ENCODE results near the gene DHX32.
A peak's percentile ranks its signal among the peaks of the same experiment; 100 is the strongest.
"Not testable (repeated sequence)": the region's sequence is repeated elsewhere in the genome, so short reads cannot be mapped to it uniquely, and the experiment has no call there.

DHX32 gene

DNA sequence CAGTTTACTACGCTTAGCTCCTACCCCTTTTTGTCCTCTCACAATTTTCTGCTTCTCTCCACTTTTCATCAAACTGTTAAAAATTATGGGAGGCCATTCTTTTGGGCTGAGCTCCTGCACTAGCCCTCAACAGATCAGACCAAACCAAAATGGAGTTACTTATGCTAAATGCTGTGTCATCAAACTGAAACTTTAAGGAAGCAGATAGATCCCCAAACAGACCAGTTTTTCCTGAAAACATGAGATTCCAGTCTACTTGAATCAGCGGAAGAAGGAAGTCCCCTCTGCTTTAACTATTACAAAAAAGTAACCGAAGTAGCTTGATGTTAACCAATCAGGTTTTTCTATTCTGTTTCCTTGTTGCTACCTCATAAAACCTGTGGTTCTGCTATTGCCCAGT is 35.9 kb upstream of the DHX32 start:
- no peak for DNase-seq (ENCODE audit: extremely low read depth, low read depth)
- TF ChIP-seq, protein P1, sequence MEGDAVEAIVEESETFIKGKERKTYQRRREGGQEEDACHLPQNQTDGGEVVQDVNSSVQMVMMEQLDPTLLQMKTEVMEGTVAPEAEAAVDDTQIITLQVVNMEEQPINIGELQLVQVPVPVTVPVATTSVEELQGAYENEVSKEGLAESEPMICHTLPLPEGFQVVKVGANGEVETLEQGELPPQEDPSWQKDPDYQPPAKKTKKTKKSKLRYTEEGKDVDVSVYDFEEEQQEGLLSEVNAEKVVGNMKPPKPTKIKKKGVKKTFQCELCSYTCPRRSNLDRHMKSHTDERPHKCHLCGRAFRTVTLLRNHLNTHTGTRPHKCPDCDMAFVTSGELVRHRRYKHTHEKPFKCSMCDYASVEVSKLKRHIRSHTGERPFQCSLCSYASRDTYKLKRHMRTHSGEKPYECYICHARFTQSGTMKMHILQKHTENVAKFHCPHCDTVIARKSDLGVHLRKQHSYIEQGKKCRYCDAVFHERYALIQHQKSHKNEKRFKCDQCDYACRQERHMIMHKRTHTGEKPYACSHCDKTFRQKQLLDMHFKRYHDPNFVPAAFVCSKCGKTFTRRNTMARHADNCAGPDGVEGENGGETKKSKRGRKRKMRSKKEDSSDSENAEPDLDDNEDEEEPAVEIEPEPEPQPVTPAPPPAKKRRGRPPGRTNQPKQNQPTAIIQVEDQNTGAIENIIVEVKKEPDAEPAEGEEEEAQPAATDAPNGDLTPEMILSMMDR (IDR thresholded peaks at IDR 0.05; ENCODE audit: low read depth, low read length) = no peak

DNA sequence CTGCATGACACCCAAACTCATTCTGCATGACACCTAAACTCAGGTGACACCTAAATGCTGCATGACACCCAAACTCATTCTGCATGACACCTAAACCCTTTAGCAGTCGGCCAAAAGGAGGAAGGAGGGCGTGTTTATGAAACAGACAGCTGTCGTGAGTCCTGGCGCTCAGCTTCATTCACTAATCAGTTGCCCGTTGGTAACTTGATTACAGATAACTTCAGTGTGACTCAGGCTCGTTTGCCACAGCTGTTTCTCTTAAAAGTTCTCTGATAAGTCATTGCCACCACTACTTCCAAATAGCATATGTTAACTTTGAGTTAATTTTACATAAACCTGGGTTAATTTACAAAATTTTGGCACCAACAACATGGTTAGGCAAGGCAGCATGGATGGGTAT is 32.2 kb upstream of the DHX32 start:
- DNase-seq (ENCODE audit: extremely low read depth, low read depth) = not testable (repeated sequence)

DNA sequence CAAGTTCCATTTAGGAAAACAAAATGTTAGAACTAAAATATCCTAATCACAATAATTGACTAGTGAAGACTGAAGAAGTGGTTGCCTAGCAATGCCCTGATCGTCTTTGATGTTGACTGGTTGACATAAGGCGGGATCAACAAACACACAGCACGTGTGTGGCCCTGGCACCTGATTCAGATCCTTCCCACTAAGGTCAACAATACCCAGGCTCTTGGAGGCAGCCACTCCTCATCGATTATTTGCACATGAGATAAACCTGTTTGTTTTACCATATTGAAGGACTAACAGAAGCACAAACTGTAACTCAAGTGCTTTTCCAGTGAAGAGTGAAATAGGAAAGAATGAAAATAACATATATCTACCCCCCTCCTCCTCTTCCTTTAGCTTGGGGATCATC is 30.9 kb upstream of the DHX32 start:
- DNase-seq (ENCODE audit: extremely low read depth, low read depth) = no peak
- TF ChIP-seq, protein P1 (IDR thresholded peaks at IDR 0.05; ENCODE audit: low read depth, low read length) = no peak

DNA sequence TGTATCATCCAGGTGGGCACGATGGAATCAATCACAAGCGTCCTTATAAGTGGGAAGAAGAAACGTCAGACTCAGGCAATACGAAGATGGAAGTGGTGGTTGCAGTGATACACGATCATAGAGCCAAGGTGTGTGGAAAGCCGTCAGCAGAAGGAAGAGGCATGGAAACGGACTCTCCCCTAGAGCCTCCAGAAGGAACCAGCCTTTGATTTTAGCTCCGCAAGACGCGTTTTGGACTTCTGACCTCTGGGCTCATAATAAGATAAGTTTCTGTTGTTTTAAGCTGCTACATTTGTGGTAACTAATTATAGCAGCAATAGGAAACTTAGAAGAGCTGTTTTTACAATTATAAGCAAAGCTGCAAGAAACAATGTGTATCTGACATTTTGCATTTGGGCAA is 30.1 kb upstream of the DHX32 start:
- DNase-seq (ENCODE audit: extremely low read depth, low read depth) = no peak
- TF ChIP-seq, protein P1 (IDR thresholded peaks at IDR 0.05; ENCODE audit: low read depth, low read length) = no peak

DNA sequence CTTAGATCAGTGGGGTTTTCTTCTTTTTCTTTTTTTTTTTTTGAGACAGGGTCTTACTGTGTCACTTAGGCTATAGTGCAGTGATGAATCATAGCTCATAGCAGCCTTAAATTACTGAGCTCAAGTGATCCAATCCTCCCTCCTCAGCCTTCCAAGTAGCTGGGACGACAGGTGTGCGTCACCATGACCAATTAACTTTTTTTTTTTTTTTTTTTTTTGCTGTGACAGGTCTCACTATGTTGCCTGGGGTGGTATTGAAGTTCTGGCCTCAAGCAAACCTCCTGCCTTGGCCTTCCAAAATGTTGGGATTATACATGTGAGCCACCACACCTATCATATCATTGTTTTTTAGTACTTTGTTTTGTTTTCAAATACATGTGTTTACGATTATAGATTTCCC is 28.4 kb upstream of the DHX32 start:
- not testable (repeated sequence) for DNase-seq (ENCODE audit: extremely low read depth, low read depth)

DNA sequence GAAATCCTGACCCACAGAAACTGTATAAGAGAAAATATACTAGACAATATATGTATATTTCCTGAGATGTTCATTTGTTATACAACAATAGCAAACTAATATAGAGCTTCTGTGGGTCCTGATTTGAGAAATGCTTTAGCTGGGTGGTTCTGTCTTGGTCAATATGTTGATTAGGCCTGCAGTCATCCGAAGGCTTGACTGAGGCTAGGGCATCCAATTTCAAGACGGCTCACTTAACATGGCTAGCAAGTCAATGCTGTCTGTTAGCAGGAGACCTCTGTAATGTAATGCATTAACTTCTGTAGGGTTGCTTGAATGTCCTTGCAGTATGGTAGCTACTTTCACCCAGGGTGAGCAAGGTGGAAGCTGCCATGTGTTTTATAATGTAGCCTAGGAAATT is 27.7 kb upstream of the DHX32 start:
- not testable (repeated sequence) for DNase-seq (ENCODE audit: extremely low read depth, low read depth)

DNA sequence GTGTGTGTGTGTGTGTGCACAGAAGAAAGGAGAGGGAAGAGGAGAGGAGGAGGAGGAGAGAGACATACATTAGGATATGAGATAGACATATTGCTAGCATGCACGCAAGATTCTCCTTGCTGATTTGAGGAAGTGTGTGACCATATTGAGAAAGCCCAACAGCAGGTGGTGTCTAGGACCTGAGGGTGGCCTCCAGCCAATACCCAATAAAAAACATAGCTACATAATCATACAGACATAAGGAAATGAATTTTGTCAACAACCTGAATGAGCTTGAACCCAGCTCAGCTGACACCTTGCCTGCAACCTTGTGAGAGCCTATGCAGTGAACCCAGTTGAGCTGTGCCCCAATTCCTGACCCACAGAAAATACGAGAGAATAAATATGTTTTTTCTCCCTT is 26.5 kb upstream of the DHX32 start:
- not testable (repeated sequence) for DNase-seq (ENCODE audit: extremely low read depth, low read depth)

DNA sequence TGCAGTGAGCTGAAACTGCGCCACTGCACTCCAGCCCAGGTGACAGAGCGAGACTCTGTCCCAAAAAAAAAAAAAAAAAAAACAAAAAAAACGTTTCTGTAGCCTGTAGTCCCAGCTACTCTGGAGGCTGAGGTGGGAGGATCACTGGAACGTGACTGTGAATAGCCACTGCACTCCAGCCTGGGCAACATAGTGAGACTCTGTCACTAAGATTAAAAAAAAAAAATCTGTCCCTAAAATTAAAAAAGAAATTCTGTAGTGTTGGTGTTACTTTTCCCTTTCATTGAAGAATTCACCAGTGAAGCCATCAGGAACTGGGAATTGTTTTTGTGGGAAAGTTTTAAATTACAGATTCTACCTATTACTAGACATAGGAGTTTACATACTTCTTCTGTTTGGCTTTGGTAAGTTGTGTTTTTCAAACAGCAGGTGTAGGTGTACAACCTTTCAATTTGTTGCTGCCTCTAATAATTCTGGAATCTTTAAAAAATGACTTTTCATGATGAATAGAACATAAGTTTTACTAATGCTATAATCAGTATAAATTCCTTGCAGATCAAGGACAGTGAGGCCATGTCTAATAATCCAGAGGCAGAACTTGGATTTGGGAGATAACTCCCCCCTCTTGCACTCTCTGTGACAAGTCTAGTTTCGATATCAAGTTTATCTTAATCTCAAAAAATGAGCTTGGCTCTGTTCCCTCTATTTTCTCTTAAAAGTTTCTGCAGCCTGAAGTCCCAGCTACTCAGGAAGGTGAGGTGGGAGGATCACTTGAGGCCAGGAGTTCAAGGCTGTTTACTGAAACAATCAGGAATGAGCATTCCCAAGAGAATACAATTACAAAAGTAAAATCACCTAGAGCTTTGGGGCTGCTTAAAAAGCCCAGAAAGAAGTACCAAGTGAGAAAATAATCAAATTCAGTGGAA is 24.2 kb upstream of the DHX32 start:
- not testable (repeated sequence) for DNase-seq (ENCODE audit: extremely low read depth, low read depth)

DNA sequence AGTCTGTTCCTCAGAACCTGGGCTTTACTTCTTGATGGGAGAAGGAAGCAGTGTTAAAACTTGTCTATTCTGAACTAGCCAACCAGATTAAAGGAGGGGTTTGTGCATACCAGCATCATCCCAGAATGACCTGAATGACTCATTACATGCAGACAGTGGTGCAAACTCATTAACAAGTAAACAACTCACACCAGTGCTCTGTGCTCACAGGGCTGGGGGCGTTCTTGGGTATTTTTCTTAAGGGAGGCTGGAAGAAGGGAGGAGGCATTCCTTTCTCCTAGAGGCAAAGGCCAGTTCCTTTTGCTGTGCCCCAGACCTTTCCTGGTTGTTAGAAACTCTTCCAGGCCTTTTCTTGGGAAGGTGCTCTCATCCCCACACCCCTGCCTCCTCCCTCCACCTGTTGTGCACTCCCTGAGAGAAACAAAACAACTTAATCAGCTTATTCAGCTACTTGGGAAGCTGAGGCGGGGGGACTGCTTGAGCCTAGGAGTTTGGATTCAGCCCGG is 22.1 kb upstream of the DHX32 start:
- not testable (repeated sequence) for DNase-seq (ENCODE audit: extremely low read depth, low read depth)

DNA sequence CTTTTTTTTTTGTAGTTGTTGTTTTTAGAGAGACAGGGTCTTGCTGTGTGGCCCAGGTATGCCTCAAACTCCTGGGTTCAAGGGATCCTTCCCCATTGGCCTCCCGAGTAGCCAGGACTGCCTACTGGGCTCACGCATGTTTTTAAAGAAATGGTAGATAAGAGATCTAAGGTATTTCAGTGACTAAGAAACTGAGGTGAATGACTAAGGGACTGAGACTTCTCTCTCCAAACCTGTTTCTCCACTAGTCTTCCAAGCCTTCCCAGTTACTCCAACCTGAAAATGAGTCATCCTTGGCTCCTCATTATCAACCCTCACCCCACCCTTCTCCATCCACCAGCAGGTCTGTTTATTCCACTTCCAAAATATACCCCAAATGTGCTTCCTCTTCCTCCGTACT is 19.9 kb upstream of the DHX32 start:
- not testable (repeated sequence) for DNase-seq (ENCODE audit: extremely low read depth, low read depth)

DNA sequence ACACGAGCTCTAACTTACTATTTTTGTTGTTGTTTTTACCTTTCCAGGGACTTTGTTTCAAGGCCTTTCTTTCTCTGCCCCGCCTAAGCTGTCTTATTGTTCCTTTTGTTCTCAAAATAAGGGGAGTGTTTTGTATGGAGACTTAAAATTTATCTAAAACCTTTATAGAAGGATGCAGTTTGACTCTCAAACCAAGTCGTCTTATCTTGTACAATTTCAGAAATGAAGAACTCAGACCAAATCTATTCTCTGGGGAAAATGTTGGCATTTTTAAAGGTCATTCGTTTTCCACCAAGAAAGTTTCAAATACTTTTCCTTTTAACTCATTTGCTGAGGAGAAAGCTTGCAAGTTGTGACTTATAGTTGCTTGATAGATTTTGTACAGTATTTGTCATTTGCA is 16.2 kb upstream of the DHX32 start:
- not testable (repeated sequence) for DNase-seq (ENCODE audit: extremely low read depth, low read depth)

DNA sequence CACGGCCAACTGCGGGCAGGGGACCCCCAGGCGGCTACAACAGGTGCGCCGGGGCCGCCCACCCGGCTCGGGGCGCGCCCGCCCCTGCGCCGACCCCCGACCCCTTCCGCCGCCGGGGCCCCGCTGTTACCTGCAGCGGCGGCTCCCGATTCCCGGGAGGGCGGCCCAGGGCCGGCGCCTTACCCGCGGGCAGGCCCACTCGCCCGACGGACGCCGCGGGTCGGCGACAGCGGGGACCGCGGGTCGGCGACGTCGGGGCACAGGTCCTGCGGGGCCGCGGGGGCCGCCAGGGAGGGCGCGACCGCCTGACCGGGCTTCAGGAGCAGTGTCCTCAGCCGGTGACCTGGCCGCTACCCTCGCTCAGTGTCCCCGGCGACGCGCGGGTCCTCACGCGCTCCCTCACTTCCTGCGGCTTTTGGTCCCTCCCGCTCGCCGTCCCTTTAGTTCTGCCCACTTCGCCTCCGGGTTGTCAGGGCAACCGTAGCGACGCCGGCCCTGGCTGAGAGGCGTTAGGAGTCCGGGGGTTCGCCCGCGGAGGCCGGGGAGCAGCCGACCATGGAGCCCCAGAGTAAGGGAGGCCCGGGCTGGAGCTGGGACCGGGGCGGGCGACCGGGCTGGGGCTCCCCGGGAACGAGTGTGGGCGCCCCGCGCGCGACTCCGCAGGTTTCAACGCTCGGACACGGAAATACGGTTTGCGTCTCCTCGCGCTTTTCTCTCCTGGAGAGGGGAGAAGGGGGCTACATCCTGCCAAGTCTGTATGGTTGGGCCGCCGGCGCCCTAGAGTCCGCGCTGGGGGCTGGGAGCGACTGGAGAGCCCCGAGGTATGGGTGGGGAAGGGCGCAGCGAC is 15.2 kb upstream of the DHX32 start, which contains the start of gene FANK1:
Gene FANK1, plus strand, starts transcription at position 477 of the 847 bp plus-strand sequence. Its CDS starts 79 bp downstream, at position 556.
- peak; percentile 52 for DNase-seq (ENCODE audit: extremely low read depth, low read depth)

DNA sequence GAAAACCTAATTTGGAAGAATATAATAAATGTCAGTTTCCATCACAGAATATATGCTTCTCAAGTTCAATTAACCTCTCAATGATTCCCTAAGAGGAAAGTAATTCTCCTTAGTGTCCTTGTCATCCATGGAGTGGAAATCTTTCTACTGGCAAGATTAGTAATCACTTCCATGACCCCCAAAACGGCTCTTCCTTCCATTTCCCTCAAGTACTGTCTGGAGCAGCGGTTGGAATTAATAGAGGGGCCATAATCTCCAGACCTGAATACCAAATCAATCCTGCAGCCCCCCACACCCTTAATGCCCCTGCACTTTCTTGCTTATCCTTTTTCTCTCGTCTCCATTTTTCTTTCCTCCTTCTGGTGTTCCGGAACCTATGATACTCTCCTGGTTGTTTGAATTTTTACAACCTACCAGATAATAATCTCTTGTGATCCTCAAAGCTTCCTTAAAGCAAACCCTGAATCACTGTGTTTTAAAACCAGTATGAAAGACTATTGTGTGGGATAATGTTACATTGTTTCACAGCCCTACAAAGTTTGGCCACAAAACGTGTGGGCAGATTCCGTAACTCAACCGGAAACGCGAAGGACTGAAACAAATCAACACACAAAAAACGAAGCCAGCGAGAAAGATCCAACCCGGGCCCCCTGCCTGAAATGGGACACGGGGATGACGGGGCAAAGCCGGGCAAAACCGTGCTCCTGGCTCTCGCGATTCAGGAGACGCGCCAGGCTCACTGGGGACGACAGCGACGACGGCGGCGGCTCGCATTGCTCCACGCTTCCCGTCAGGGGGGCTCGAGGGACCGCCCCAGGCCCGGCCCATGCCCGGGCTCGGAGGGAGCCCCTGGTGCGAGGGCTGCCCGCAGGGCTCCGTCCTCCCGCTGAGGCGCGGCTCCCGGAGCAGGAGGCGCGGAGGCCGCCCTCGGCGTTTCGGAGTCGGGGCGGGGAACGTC is 14.3 kb upstream of the DHX32 start:
- DNase-seq (ENCODE audit: extremely low read depth, low read depth) = not testable (repeated sequence)

DNA sequence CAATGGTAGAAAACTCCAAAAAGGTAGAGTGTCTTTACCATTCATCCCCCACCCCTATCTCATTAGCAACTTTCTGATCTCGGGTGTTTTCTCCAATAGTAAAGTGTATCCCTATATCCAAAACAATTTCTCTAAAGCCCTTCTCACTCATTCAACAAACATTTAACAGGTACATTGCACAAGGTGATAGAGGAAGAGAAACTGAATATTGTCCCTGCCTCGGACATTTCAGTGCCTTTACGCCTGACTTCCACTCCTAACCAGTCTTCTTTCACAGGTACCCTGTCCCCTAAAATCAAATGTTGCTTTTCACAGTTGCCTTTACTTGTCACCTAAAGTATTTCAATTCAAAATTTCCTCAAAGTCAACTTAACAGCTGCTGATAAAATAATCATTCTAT is 13.1 kb upstream of the DHX32 start:
- not testable (repeated sequence) for DNase-seq (ENCODE audit: extremely low read depth, low read depth)

DNA sequence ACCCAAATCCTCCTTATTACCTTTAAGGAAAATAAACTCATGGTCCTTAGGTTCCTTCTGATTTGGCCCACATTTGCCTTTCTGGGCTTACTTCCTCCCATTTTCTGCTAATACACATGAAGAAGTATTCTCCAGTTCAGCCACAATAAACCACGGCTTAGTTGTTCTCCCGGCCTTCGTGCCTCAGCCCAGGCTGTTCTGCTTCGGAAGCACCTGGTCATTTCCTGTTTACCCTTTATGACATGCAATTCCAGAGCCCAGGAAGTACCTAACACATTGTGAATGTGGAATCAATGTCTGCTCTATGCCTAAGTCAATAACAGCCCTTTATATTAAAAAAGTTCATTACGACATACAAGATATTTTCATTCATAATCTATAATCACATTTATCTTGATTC is 11.3 kb upstream of the DHX32 start:
- not testable (repeated sequence) for DNase-seq (ENCODE audit: extremely low read depth, low read depth)

DNA sequence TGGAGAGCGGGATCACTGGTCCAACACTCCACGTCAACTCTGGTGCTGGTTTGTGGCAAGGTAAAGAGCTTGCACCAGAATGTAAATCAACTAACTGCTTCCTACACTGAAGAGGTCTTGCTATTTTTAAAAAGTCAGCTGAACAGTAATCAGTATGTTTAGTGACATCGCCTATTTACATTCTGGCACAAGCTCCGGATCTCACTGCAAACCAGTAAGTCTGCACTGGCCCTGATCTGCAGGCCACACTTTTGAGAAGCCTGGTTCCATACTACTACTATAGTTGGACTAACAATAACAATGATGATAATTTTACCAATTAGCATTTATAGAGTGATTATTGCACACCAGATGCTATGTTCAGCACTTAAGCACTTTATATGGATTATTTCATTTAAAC is 8.3 kb upstream of the DHX32 start:
- not testable (repeated sequence) for DNase-seq (ENCODE audit: extremely low read depth, low read depth)
